Body of pancreas (tissue), 4 donors: ENCODE data around the gene SNRNP48. TPM values are rescaled to one million over a fixed set of nuclear protein-coding genes. Genes with fewer than 3 reads are reported as not detected.
A peak's percentile ranks its signal among the peaks of the same experiment; 100 is the strongest.

Experiments
- ATAC-seq: fragments of 150-250 bp; one replicate; pipeline ENCODE4 v1.9.1; 2016
- DNase-seq, 4 donors: peaks; one replicate each; pipeline ENCODE4 v3.0.0-alpha.2; 2019
- H3K27ac ChIP-seq, 4 donors: fragments of 200-600 bp; sonication (generic); 1 replicate in 3 of 4; 2 replicates in 1 of 4; pipeline versions ENCODE4 v1.5.1 to v1.6.1; 2016 to 2019; ENCODE audit warnings: mild to moderate bottlenecking in 1 of 4, mixed read lengths in 1 of 4, moderate library complexity in 1 of 4
- H3K27me3 ChIP-seq, 2 donors: fragments of 200-600 bp; sonication (generic); one replicate each; pipeline ENCODE4 v1.6.0; 2016; ENCODE audit warnings: mild to moderate bottlenecking in 1 of 2
- H3K36me3 ChIP-seq, 2 donors: fragments of 200-600 bp; sonication (generic); replicated peaks in 1 of 2; 2 replicates each; pipeline ENCODE4 v1.5.1; 2016; ENCODE audit warnings: low read depth in 2 of 2; ENCODE audit not compliant: insufficient read depth in 1 of 2
- H3K4me1 ChIP-seq: fragments of 200-600 bp; sonication (generic); one replicate; pipeline ENCODE4 v1.6.0; 2016
- H3K4me3 ChIP-seq, 2 donors: fragments of 200-600 bp; sonication (generic); 1 replicate in 1 of 2; 2 replicates in 1 of 2; pipeline ENCODE4 v1.5.1; 2016 to 2019
- H3K9me3 ChIP-seq, 3 donors: fragments of 200-600 bp; sonication (generic); 1 replicate in 2 of 3; 2 replicates in 1 of 3; pipeline ENCODE4 v1.5.1; 2016
- POLR2A ChIP-seq, 3 donors: fragments of 450-650 bp; IDR thresholded peaks; one replicate each; pipeline ENCODE4 v1.6.1; 2016; ENCODE audit warnings: antibody characterized with exemption in 3 of 3, mild to moderate bottlenecking in 2 of 3
- WGBS, 2 donors: methylation state at CpG; one replicate each; pipeline ENCODE4 v1.1.5; 2017; 5-methylcytosine and 5-hydroxymethylcytosine counted together
- intact Hi-C: fragments of 100-400 bp; cut with DNase I; formaldehyde crosslinking; loops from one replicate; pipeline ENCODE4 v1.15.1; 2023
- total RNA-seq, 2 donors: library from RNA; depleted of rRNA; stranded (reverse); fragments of >200 nt; gene quantifications; one replicate each; pipeline ENCODE4 v1.1.0, GENCODE V29; 2016
- TF ChIP-seq, protein P1 (sequence below), 7 experiments: fragments of 450-650 bp in 4 of 7; fragments of 200-600 bp in 3 of 7; sonication (generic) in 3 of 7; IDR thresholded peaks; one replicate each; pipeline ENCODE4 v1.5.1; 2016 to 2019; ENCODE audit warnings: antibody characterized with exemption in 7 of 7

SNRNP48 gene
- total RNA-seq, 2 donors from 2014 or later, result 8.6 to 18.7 TPM

DNA sequence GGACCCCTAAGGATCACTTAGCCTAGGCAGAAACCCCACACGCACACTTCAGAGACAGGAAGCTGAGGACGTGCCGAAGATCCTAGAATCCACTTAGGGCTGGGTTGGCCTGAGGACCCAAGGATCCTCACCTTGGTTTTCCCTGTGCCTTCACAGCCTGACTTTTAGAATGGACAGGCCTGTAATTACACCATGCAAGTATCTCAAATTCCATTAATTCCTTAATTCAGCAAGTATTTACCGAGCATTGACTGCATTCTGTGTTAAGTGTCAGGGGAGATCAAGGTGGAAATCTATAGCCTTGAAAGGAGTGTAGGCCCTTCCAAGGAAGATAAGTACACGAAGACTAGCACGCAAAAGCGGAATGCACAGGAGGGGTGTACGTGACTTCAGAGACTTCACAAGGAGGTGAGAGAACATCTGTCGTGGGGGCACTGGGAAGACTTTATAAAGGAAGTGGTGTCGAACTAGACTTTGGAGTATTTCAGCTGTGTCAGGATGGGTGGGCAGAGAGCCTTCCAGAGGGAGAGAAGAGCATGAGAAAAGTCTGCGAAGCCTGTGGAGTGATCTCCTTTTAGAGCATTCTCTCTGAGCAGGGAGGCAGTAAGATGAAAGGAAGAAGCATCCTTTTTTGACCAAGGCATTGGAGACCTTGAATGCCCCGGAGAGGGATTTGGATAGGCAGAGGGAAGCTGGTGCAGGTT, 44.5 kb upstream of the SNRNP48 start:
- Histone ChIP-seq H3K27ac (peak overlapping the region in 3 of 4 donors; percentile 84 to 99 (median 99)), H3K9me3 (no peaks in the 10 kb centered on the region), H3K36me3 (no peaks in the 10 kb centered on the region), H3K27me3 (no peaks in the 10 kb centered on the region), H3K4me1 (peaks cover 67% of the 10 kb centered on the region), H3K4me3 (no peak overlapping the region)
- intact Hi-C loops, result no loop called here
- ATAC-seq (no peak), DNase-seq (no peak)
- 37 to 41% methylated on average over 12 of the region's 12 CpGs for WGBS, 2 donors
- TF ChIP-seq, protein P1, sequence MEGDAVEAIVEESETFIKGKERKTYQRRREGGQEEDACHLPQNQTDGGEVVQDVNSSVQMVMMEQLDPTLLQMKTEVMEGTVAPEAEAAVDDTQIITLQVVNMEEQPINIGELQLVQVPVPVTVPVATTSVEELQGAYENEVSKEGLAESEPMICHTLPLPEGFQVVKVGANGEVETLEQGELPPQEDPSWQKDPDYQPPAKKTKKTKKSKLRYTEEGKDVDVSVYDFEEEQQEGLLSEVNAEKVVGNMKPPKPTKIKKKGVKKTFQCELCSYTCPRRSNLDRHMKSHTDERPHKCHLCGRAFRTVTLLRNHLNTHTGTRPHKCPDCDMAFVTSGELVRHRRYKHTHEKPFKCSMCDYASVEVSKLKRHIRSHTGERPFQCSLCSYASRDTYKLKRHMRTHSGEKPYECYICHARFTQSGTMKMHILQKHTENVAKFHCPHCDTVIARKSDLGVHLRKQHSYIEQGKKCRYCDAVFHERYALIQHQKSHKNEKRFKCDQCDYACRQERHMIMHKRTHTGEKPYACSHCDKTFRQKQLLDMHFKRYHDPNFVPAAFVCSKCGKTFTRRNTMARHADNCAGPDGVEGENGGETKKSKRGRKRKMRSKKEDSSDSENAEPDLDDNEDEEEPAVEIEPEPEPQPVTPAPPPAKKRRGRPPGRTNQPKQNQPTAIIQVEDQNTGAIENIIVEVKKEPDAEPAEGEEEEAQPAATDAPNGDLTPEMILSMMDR (IDR thresholded peaks at IDR 0.05), result no peak
- TF ChIP-seq POLR2A (IDR thresholded peaks at IDR 0.05), result peak in 2 of 3 donors; percentile 20 to 21

DNA sequence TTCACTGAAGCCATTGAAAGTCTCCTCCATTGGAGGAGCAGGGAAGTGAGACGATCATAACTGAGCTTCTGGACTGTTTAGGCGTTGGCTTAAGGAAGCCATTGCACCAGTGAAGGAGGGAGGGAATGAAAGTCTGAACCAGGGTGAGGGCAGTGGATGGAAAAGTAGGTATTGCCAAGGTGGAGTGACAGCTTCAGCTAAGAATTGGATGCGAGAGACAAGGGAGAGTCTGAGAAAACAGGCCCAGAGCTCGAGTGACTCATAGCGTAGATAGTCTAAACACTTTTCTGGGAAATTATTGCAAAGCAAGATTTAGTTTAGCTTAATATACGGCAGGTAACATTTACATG, 44.0 kb upstream of the SNRNP48 start:
- TF ChIP-seq, protein P1 (IDR thresholded peaks at IDR 0.05), result no peak
- no peak for TF ChIP-seq POLR2A (IDR thresholded peaks at IDR 0.05)
- DNase-seq (no peak), ATAC-seq (no peak)
- WGBS, 2 donors, result 37 to 57% methylated on average over 6 of the region's 6 CpGs
- Histone ChIP-seq H3K4me1 (peaks cover 67% of the 10 kb centered on the region), H3K4me3 (no peak overlapping the region), H3K27ac (peak overlapping the region in 3 of 4 donors; percentile 84 to 99 (median 99)), H3K36me3 (no peaks in the 10 kb centered on the region), H3K27me3 (no peaks in the 10 kb centered on the region), H3K9me3 (no peaks in the 10 kb centered on the region)
- intact Hi-C loops, result no loop called here

DNA sequence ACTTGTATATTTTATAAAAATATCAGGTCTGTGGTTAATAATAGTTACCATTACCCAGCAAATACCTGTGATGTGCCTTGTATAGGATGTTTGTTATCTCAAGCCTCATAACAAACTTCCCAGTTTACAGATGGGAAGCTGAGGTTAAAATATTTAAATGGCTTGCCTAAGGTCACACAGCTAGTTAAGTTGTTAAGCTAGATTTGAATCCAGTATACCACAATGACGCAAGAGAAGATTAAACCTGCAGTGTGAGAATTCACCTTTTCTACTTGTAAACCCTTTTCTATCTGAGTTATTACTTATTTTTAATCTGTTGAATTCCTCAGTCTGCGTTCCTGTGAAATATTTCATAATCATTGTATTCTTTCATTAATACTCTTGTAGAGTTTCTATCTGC, 43.6 kb upstream of the SNRNP48 start:
- ATAC-seq (no peak), DNase-seq (no peak)
- H3K9me3 ChIP-seq, result no peaks in the 10 kb centered on the region
- H3K4me3 ChIP-seq, result no peak overlapping the region
- intact Hi-C loops, result no loop called here
- H3K27ac ChIP-seq, result peak overlapping the region in 3 of 4 donors; percentile 84 to 99 (median 99)
- H3K4me1 ChIP-seq, result peaks cover 69% of the 10 kb centered on the region
- H3K27me3 ChIP-seq, result no peaks in the 10 kb centered on the region
- WGBS, 2 donors, result 21 to 37% methylated on average over 2 of the region's 2 CpGs
- no peak for TF ChIP-seq POLR2A (IDR thresholded peaks at IDR 0.05)
- H3K36me3 ChIP-seq, result no peaks in the 10 kb centered on the region

DNA sequence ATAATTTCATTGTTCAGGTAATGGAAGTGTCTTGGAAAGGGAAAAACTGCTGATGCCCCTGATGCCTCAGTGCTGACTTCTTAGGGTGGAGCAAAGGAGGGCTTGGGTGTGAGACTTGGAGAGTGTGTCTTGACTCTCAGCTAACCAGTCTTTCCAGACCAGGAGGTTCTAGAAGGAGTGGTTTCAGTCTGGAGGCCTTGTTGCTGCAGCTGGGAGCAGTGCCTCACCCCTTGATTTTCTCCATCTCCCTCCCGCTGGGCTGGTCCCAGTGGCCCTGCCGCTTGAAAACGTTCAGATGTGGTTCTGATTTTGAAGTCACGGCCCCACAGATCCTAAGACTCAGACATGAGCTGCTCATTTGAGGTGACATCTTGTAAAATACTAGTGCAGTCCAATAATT, 43.1 kb upstream of the SNRNP48 start:
- H3K27ac ChIP-seq, result peak overlapping the region in 3 of 4 donors; percentile 84 to 99 (median 99)
- TF ChIP-seq POLR2A (IDR thresholded peaks at IDR 0.05), result no peak
- TF ChIP-seq, protein P1 (IDR thresholded peaks at IDR 0.05), result no peak
- ATAC-seq, result no peak

DNA sequence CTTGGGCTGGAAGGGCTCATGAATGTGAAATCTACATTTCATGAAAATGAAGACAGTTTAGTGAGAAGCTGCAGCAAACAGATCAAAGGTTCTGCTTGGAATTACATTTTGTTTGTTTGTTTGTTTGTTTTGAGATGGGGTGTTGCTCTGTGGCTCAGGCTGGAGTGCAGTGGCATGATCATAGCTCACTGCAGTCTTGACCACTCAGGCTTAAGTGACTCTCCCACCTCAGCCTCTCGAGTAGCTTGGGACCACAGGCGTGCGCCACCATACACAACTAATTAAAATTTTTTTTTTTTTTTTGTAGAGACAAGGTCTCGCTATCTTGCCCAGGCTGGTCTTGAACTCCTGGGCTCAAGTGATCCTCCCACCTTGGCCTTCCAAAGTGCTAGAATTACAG, 42.7 kb upstream of the SNRNP48 start:
- DNase-seq (no peak), ATAC-seq (no peak)
- TF ChIP-seq POLR2A (IDR thresholded peaks at IDR 0.05), result no peak
- TF ChIP-seq, protein P1 (IDR thresholded peaks at IDR 0.05), result no peak
- H3K9me3 ChIP-seq, result no peaks in the 10 kb centered on the region
- 92 to 95% methylated on average over 4 of the region's 4 CpGs for WGBS, 2 donors
- H3K36me3 ChIP-seq, result no peaks in the 10 kb centered on the region
- peaks cover 78% of the 10 kb centered on the region for H3K4me1 ChIP-seq
- H3K27ac ChIP-seq, result peak overlapping the region in 3 of 4 donors; percentile 84 to 99 (median 99)
- H3K4me3 ChIP-seq, result no peak overlapping the region
- intact Hi-C loops, result no loop called here
- no peaks in the 10 kb centered on the region for H3K27me3 ChIP-seq

More for the DNA sequence above, 43.1 kb upstream of the SNRNP48 start:
- Histone ChIP-seq H3K4me1 (peaks cover 74% of the 10 kb centered on the region), H3K4me3 (no peak overlapping the region), H3K36me3 (no peaks in the 10 kb centered on the region), H3K9me3 (no peaks in the 10 kb centered on the region), H3K27me3 (no peaks in the 10 kb centered on the region)
- intact Hi-C loops, result no loop called here
- WGBS, 2 donors, result 68 to 71% methylated on average over 4 of the region's 4 CpGs
- no peak for DNase-seq
